ENCODE measurements around the gene ITGB1BP1.

GRCh38 chr2:9392898-9393765 is 30.2 kb downstream of the ITGB1BP1 start:
- no peak for TF ChIP-seq GATA3 (IDR thresholded peaks at IDR 0.05; ENCODE audit: low read depth, low read length)
- TF ChIP-seq GATA2 (IDR thresholded peaks at IDR 0.05; ENCODE audit: low read depth, low read length), result no peak

Data from SH-SY5Y (cell line).